ENCODE results near the gene ICAM1.

ICAM1 gene

GRCh38 chr19:10292206-10292788 lies 21.4 kb downstream of the ICAM1 start:
- no peaks in the 10 kb centered on the region for H3K9me3 ChIP-seq (ENCODE audit: control insufficient read depth, insufficient read depth, low read length)
- no peaks in the 10 kb centered on the region for H3K36me3 ChIP-seq (ENCODE audit: control insufficient read depth, insufficient read depth, low read length)
- no peak overlapping the region for H3K9ac ChIP-seq (ENCODE audit: low read depth, low read length)
- peaks cover 91% of the 10 kb centered on the region for H3K27me3 ChIP-seq (ENCODE audit: control insufficient read depth, insufficient read depth, low read length)
- peak overlapping the region; percentile 79 for H3K4me3 ChIP-seq (ENCODE audit: low read depth, low read length)
- H3K4me1 ChIP-seq (ENCODE audit: control insufficient read depth, insufficient read depth, low read length), result no peaks in the 10 kb centered on the region

- Histone ChIP-seq H3K27me3 (ENCODE audit: control insufficient read depth, insufficient read depth, low read length) (peaks cover 84% of the 10 kb centered on the region), H3K4me1 (ENCODE audit: control insufficient read depth, insufficient read depth, low read length) (no peaks in the 10 kb centered on the region), H3K9me3 (ENCODE audit: control insufficient read depth, insufficient read depth, low read length) (no peaks in the 10 kb centered on the region), H3K9ac (ENCODE audit: low read depth, low read length) (no peak overlapping the region), H3K4me3 (ENCODE audit: low read depth, low read length) (peak overlapping the region; percentile 57), H3K36me3 (ENCODE audit: control insufficient read depth, insufficient read depth, low read length) (no peaks in the 10 kb centered on the region)
Observed at GRCh38 chr19:10292789-10293636, 22.1 kb downstream of the ICAM1 start.

- H3K27me3 ChIP-seq (ENCODE audit: control insufficient read depth, insufficient read depth, low read length), result peaks cover 76% of the 10 kb centered on the region
- no peaks in the 10 kb centered on the region for H3K9me3 ChIP-seq (ENCODE audit: control insufficient read depth, insufficient read depth, low read length)
- H3K36me3 ChIP-seq (ENCODE audit: control insufficient read depth, insufficient read depth, low read length), result no peaks in the 10 kb centered on the region
- H3K9ac ChIP-seq (ENCODE audit: low read depth, low read length), result no peak overlapping the region
- H3K4me3 ChIP-seq (ENCODE audit: low read depth, low read length), result peak overlapping the region; percentile 26
- no peaks in the 10 kb centered on the region for H3K4me1 ChIP-seq (ENCODE audit: control insufficient read depth, insufficient read depth, low read length)
Observed at GRCh38 chr19:10293637-10294367, 22.9 kb downstream of the ICAM1 start.

GRCh38 chr19:10294368-10294697 lies 23.4 kb downstream of the ICAM1 start:
- H3K27me3 ChIP-seq (ENCODE audit: control insufficient read depth, insufficient read depth, low read length), result peaks cover 71% of the 10 kb centered on the region
- no peak overlapping the region for H3K9ac ChIP-seq (ENCODE audit: low read depth, low read length)
- no peaks in the 10 kb centered on the region for H3K4me1 ChIP-seq (ENCODE audit: control insufficient read depth, insufficient read depth, low read length)
- peak overlapping the region; percentile 26 for H3K4me3 ChIP-seq (ENCODE audit: low read depth, low read length)
- no peaks in the 10 kb centered on the region for H3K36me3 ChIP-seq (ENCODE audit: control insufficient read depth, insufficient read depth, low read length)
- H3K9me3 ChIP-seq (ENCODE audit: control insufficient read depth, insufficient read depth, low read length), result no peaks in the 10 kb centered on the region

- Histone ChIP-seq H3K27me3 (ENCODE audit: control insufficient read depth, insufficient read depth, low read length) (peaks cover 63% of the 10 kb centered on the region), H3K36me3 (ENCODE audit: control insufficient read depth, insufficient read depth, low read length) (no peaks in the 10 kb centered on the region), H3K9me3 (ENCODE audit: control insufficient read depth, insufficient read depth, low read length) (no peaks in the 10 kb centered on the region), H3K4me1 (ENCODE audit: control insufficient read depth, insufficient read depth, low read length) (no peaks in the 10 kb centered on the region), H3K9ac (ENCODE audit: low read depth, low read length) (no peak overlapping the region), H3K4me3 (ENCODE audit: low read depth, low read length) (peak overlapping the region; percentile 68)
Observed at GRCh38 chr19:10295305-10295846, 24.5 kb downstream of the ICAM1 start.

- Histone ChIP-seq H3K36me3 (ENCODE audit: control insufficient read depth, insufficient read depth, low read length) (no peaks in the 10 kb centered on the region), H3K9ac (ENCODE audit: low read depth, low read length) (no peak overlapping the region), H3K9me3 (ENCODE audit: control insufficient read depth, insufficient read depth, low read length) (no peaks in the 10 kb centered on the region), H3K4me3 (ENCODE audit: low read depth, low read length) (peak overlapping the region; percentile 68), H3K4me1 (ENCODE audit: control insufficient read depth, insufficient read depth, low read length) (no peaks in the 10 kb centered on the region), H3K27me3 (ENCODE audit: control insufficient read depth, insufficient read depth, low read length) (peaks cover 57% of the 10 kb centered on the region)
Observed at GRCh38 chr19:10295847-10296591, 25.1 kb downstream of the ICAM1 start.

- H3K4me1 ChIP-seq (ENCODE audit: control insufficient read depth, insufficient read depth, low read length), result no peaks in the 10 kb centered on the region
- H3K4me3 ChIP-seq (ENCODE audit: low read depth, low read length), result no peak overlapping the region
- no peaks in the 10 kb centered on the region for H3K9me3 ChIP-seq (ENCODE audit: control insufficient read depth, insufficient read depth, low read length)
- H3K36me3 ChIP-seq (ENCODE audit: control insufficient read depth, insufficient read depth, low read length), result no peaks in the 10 kb centered on the region
- H3K9ac ChIP-seq (ENCODE audit: low read depth, low read length), result no peak overlapping the region
- H3K27me3 ChIP-seq (ENCODE audit: control insufficient read depth, insufficient read depth, low read length), result peaks cover 21% of the 10 kb centered on the region
Observed at GRCh38 chr19:10299545-10300458, 28.9 kb downstream of the ICAM1 start.

GRCh38 chr19:10305139-10305806 lies 34.4 kb downstream of the ICAM1 start:
- Histone ChIP-seq H3K9ac (ENCODE audit: low read depth, low read length) (no peak overlapping the region), H3K4me1 (ENCODE audit: control insufficient read depth, insufficient read depth, low read length) (no peaks in the 10 kb centered on the region), H3K36me3 (ENCODE audit: control insufficient read depth, insufficient read depth, low read length) (peaks cover 6% of the 10 kb centered on the region), H3K9me3 (ENCODE audit: control insufficient read depth, insufficient read depth, low read length) (no peaks in the 10 kb centered on the region), H3K4me3 (ENCODE audit: low read depth, low read length) (no peak overlapping the region), H3K27me3 (ENCODE audit: control insufficient read depth, insufficient read depth, low read length) (no peaks in the 10 kb centered on the region)

- Histone ChIP-seq H3K9ac (ENCODE audit: low read depth, low read length) (no peak overlapping the region), H3K36me3 (ENCODE audit: control insufficient read depth, insufficient read depth, low read length) (peaks cover 6% of the 10 kb centered on the region), H3K4me1 (ENCODE audit: control insufficient read depth, insufficient read depth, low read length) (no peaks in the 10 kb centered on the region), H3K4me3 (ENCODE audit: low read depth, low read length) (no peak overlapping the region), H3K9me3 (ENCODE audit: control insufficient read depth, insufficient read depth, low read length) (no peaks in the 10 kb centered on the region), H3K27me3 (ENCODE audit: control insufficient read depth, insufficient read depth, low read length) (no peaks in the 10 kb centered on the region)
Observed at GRCh38 chr19:10306327-10306726, 35.4 kb downstream of the ICAM1 start.

- Histone ChIP-seq H3K27me3 (ENCODE audit: control insufficient read depth, insufficient read depth, low read length) (no peaks in the 10 kb centered on the region), H3K4me1 (ENCODE audit: control insufficient read depth, insufficient read depth, low read length) (no peaks in the 10 kb centered on the region), H3K4me3 (ENCODE audit: low read depth, low read length) (no peak within 1 kb of the TSS), H3K36me3 (ENCODE audit: control insufficient read depth, insufficient read depth, low read length) (peaks cover 9% of the 10 kb centered on the region), H3K9ac (ENCODE audit: low read depth, low read length) (no peak within 1 kb of the TSS), H3K9me3 (ENCODE audit: control insufficient read depth, insufficient read depth, low read length) (no peaks in the 10 kb centered on the region)
Observed at GRCh38 chr19:10309423-10309822, 38.5 kb downstream of the ICAM1 start, which contains the start of gene ZGLP1. Gene ZGLP1 (minus strand): TSS chr19:10309815.
